Measurements from ENCODE around the gene MTHFD1L. TPM values are rescaled to one million over a fixed set of nuclear protein-coding genes. Genes with fewer than 3 reads are reported as not detected.

Gene MTHFD1L
- total and polyA plus RNA-seq, 2 of the 8 experiments (the other 6 are each of a cell fraction or from before 2014, with no cell fraction given) = 29.2 to 105 TPM

DNA sequence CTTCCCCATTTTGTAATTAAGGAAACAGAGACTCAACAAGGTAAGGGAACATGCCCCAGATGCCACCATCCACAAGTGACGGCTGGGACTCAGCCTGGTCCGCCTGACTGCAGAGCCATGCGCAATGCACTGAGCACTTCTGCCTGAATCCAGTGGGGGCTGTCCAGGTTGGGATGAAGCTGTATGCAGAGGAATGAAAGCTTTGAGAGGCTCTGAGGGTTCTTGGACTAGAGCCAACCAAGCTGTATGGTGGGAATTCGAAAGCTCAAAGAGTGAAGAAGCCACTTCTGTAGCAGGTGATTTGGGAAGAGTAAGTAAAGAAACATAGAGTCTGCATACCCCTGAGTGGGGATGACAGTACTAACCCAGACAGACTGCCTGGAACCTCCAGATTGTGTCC lies 246.6 kb downstream of the MTHFD1L start (continued):
- TF ChIP-seq CHD7 (IDR thresholded peaks at IDR 0.05; ENCODE audit: insufficient replicate concordance, low read length) = no peak
- no peak for TF ChIP-seq TEAD4 (IDR thresholded peaks at IDR 0.05; ENCODE audit: low read depth, low read length)
- no peak for TF ChIP-seq HDAC6 (IDR thresholded peaks at IDR 0.05; ENCODE audit: low read depth, low read length)
- no peak for TF ChIP-seq SP1 (IDR thresholded peaks at IDR 0.05; ENCODE audit: low read depth, low read length)
- TF ChIP-seq CBX5 (IDR thresholded peaks at IDR 0.05; ENCODE audit: low read depth, low read length) = no peak
- TF ChIP-seq HDAC2 (IDR thresholded peaks at IDR 0.05; ENCODE audit: borderline replicate concordance in 1 of 2, low read depth in 2 of 2, low read length in 2 of 2) = no peak

Data from H1 (cell line).